Activated naive CD8-positive, alpha-beta T cell treated with anti-CD3 and anti-CD28 coated beads, Interleukin-2, amount 10 ng/mL, durations not matched to agents 7 days and 5 days (primary cell): Measurements from ENCODE around the gene TAF11L14. TPM values are rescaled to one million over a fixed set of nuclear protein-coding genes. Genes with fewer than 3 reads are reported as not detected.
"Not testable (repeated sequence)": the region's sequence is repeated elsewhere in the genome, so short reads cannot be mapped to it uniquely, and the experiment has no call there.

ENCODE experiments used
- ATAC-seq: fragments of 150-1000 bp; cut with Tn5 transposase; one replicate; pipeline ENCODE4 v1.10.0; 2021; ENCODE audit warnings: low read depth, moderate library complexity
- POLR2A ChIA-PET: fragments of 350-600 bp; sonication (Branson Sonifier 250); formaldehyde crosslinking; loops from one replicate; lab custom pipeline; 2021; ENCODE audit warnings: antibody characterized with exemption; lab: Charles Lee
- DNase-seq: peaks from one replicate; pipeline ENCODE4 v3.0.0; 2021
- H3K27ac Mint-ChIP-seq: one replicate; pipeline ENCODE4 v1.8.0; 2022; ENCODE audit warnings: mild to moderate bottlenecking, mixed read lengths
- H3K27me3 Mint-ChIP-seq: one replicate; pipeline ENCODE4 v1.8.0; 2022; ENCODE audit warnings: mild to moderate bottlenecking, moderate library complexity, mixed read lengths
- H3K36me3 Mint-ChIP-seq: one replicate; pipeline ENCODE4 v1.8.0; 2021; ENCODE audit warnings: mild to moderate bottlenecking, mixed read lengths
- H3K4me1 Mint-ChIP-seq: one replicate; pipeline ENCODE4 v1.8.0; 2021; ENCODE audit warnings: mixed read lengths
- H3K4me3 Mint-ChIP-seq: one replicate; pipeline ENCODE4 v1.8.0; 2022; ENCODE audit warnings: mild to moderate bottlenecking, moderate library complexity, mixed read lengths
- H3K9me3 Mint-ChIP-seq: one replicate; pipeline ENCODE4 v1.8.0; 2021; ENCODE audit warnings: mixed read lengths
- total RNA-seq, 2 experiments: library from RNA; stranded (reverse); gene quantifications; one replicate each; pipeline ENCODE4 v1.2.3, GENCODE V29; 2021

TAF11L14 gene
- total RNA-seq = not detected

DNA sequence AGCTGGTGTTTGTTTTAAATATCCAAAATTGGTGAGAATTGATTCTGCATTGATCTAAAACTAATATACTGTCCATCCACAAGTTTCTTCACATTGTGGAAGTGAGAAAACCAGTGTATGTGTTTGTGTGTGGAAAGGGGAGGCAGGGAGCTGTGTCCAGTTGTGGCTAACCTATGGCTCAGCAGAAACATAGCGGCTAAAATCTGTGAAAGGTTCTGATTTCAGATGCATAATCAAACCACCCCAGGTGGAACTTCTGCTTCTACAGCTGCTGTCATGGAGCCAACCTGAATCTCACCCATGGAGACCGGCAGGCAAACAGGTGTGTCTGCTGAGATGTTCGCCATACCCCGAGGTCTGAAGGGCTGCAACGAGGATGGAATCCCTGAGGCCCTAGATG, at the start of gene TAF11L14:
Gene TAF11L14, plus strand, starts transcription at position 301 of the 400 bp plus-strand sequence.
- no peak within 1 kb of the TSS for H3K4me3 Mint-ChIP-seq
- POLR2A ChIA-PET = no interaction called here
- H3K27me3 Mint-ChIP-seq = no peaks in the 10 kb centered on the region
- H3K4me1 Mint-ChIP-seq = no peaks in the 10 kb centered on the region
- H3K36me3 Mint-ChIP-seq = no peaks in the 10 kb centered on the region
- DNase-seq (no peak), ATAC-seq (no peak)
- peaks cover 3% of the 10 kb centered on the region for H3K9me3 Mint-ChIP-seq
- H3K27ac Mint-ChIP-seq = no peak within 1 kb of the TSS

DNA sequence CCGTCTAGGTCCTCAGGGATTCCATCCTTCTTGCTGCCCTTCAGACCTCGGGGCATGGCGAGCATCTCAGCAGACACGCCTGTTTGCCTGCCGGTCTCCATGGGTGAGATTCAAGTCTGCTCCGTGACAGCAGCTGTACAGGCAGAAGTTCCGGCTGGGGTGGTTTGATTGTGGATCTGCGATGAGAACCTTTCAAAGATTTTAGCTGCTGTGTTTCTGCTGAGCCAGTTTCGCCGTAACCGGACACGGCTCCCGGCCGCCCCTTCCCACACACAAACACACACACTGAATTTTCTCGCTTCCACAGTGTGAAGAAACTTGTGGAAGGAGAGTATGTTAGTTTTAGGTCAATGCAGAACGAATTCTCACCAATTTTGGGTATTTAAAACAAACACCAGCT, 48.6 kb upstream of the TAF11L14 start, which contains the start of gene TAF11L7:
Gene TAF11L7, minus strand, starts transcription at position 101 of the 400 bp plus-strand sequence.
- ATAC-seq, H3K27ac Mint-ChIP-seq, POLR2A ChIA-PET, DNase-seq, H3K9me3 Mint-ChIP-seq, H3K36me3 Mint-ChIP-seq, H3K27me3 Mint-ChIP-seq, H3K4me1 Mint-ChIP-seq, H3K4me3 Mint-ChIP-seq: not testable (repeated sequence)

DNA sequence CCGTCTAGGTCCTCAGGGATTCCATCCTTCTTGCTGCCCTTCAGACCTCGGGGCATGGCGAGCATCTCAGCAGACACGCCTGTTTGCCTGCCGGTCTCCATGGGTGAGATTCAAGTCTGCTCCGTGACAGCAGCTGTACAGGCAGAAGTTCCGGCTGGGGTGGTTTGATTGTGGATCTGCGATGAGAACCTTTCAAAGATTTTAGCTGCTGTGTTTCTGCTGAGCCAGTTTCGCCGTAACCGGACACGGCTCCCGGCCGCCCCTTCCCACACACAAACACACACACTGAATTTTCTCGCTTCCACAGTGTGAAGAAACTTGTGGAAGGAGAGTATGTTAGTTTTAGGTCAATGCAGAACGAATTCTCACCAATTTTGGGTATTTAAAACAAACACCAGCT, 43.4 kb upstream of the TAF11L14 start, which contains the start of gene TAF11L8:
Gene TAF11L8, minus strand, starts transcription at position 101 of the 400 bp plus-strand sequence.
- H3K36me3 Mint-ChIP-seq, POLR2A ChIA-PET, H3K4me1 Mint-ChIP-seq, H3K27ac Mint-ChIP-seq, ATAC-seq, H3K27me3 Mint-ChIP-seq, DNase-seq, H3K9me3 Mint-ChIP-seq, H3K4me3 Mint-ChIP-seq: not testable (repeated sequence)

DNA sequence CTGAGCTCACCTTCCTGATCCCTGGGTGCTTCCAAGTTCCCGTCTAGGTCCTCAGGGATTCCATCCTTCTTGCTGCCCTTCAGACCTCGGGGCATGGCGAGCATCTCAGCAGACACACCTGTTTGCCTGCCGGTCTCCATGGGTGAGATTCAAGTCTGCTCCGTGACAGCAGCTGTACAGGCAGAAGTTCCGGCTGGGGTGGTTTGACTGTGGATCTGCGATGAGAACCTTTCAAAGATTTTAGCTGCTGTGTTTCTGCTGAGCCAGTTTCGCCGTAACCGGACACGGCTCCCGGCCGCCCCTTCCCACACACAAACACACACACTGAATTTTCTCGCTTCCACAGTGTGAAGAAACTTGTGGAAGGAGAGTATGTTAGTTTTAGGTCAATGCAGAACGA, 40.0 kb upstream of the TAF11L14 start, which contains the start of gene TAF11L9:
Gene TAF11L9, minus strand, starts transcription at position 140 of the 400 bp plus-strand sequence.
- H3K27ac Mint-ChIP-seq, H3K4me1 Mint-ChIP-seq, H3K9me3 Mint-ChIP-seq, DNase-seq, POLR2A ChIA-PET, H3K36me3 Mint-ChIP-seq, H3K27me3 Mint-ChIP-seq, H3K4me3 Mint-ChIP-seq, ATAC-seq: not testable (repeated sequence)

DNA sequence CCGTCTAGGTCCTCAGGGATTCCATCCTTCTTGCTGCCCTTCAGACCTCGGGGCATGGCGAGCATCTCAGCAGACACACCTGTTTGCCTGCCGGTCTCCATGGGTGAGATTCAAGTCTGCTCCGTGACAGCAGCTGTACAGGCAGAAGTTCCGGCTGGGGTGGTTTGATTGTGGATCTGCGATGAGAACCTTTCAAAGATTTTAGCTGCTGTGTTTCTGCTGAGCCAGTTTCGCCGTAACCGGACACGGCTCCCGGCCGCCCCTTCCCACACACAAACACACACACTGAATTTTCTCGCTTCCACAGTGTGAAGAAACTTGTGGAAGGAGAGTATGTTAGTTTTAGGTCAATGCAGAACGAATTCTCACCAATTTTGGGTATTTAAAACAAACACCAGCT, 36.5 kb upstream of the TAF11L14 start, which contains the start of gene TAF11L10:
Gene TAF11L10, minus strand, starts transcription at position 101 of the 400 bp plus-strand sequence.
- H3K27me3 Mint-ChIP-seq, H3K4me1 Mint-ChIP-seq, ATAC-seq, H3K4me3 Mint-ChIP-seq, POLR2A ChIA-PET, H3K27ac Mint-ChIP-seq, H3K36me3 Mint-ChIP-seq, H3K9me3 Mint-ChIP-seq, DNase-seq: not testable (repeated sequence)

DNA sequence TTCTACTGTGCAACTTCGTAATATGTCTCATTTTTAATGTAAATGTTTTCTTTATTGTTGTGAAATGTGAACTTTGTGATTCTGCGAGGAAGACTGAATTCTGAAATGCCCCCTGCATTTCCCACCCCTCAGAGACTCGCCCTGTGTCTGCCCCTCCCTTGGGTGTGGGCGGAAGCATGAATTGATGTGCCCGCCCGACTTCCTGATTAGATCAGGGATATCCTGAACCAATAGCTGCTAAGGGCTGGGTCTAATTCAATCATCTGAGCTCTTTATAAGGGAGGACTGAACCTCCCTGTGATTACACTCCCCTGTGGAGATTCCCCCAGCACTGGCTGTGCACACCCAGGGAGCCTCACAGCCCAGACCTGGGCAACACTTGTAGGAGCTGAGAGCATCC, 30.4 kb upstream of the TAF11L14 start, which contains the start of gene TAF11L11:
Gene TAF11L11, plus strand, starts transcription at position 304 of the 400 bp plus-strand sequence.
- ATAC-seq, H3K27me3 Mint-ChIP-seq, DNase-seq, POLR2A ChIA-PET, H3K36me3 Mint-ChIP-seq, H3K4me1 Mint-ChIP-seq, H3K27ac Mint-ChIP-seq, H3K4me3 Mint-ChIP-seq: not testable (repeated sequence)
- peaks cover 12% of the 10 kb centered on the region for H3K9me3 Mint-ChIP-seq

DNA sequence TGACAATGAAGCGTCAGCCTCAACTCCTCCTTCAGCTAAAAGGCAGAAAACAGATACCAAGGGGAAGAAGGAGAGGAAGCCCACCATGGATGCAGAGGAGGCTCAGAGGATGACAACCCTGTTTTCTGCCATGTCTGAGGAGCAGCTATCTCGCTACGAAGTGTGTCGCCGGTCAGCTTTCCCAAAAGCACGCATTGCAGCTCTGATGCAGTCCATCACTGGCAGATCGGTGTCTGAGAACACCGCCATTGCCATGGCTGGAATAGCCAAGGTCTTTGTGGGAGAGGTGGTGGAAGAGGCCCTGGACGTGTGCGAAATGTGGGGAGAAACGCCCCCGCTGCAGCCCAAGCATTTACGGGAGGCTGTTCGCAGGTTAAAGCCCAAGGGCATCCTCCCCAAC, 29.3 kb upstream of the TAF11L14 start:
- Mint-ChIP-seq H3K9me3 (peaks cover 11% of the 10 kb centered on the region), H3K4me1 (no peaks in the 10 kb centered on the region), H3K27ac (no peak overlapping the region), H3K4me3 (no peak overlapping the region), H3K27me3 (no peaks in the 10 kb centered on the region), H3K36me3 (no peaks in the 10 kb centered on the region)
- POLR2A ChIA-PET = no interaction called here
- DNase-seq (no peak), ATAC-seq (no peak)

DNA sequence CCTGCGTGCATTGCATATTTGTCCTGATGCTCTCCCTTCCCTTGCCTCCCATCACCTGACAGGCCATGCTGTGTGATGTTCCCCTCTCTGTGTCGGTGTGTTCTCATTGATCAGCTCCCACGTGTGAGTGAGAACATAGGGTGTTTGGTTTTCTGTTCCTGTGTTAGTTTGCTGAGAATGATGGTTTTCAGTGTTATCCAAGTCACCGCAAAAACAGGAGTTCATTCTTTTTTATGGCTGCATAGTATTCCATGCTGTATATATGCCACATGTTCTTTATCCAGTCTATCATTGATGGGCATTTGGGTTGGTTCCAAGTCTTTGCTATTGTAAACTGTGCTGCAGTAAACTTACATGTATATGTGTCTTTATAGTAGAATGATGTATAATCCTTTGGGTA, 26.8 kb upstream of the TAF11L14 start:
- H3K36me3 Mint-ChIP-seq, H3K4me3 Mint-ChIP-seq, H3K27ac Mint-ChIP-seq, POLR2A ChIA-PET, H3K27me3 Mint-ChIP-seq, DNase-seq, ATAC-seq, H3K4me1 Mint-ChIP-seq: not testable (repeated sequence)
- peaks cover 10% of the 10 kb centered on the region for H3K9me3 Mint-ChIP-seq

DNA sequence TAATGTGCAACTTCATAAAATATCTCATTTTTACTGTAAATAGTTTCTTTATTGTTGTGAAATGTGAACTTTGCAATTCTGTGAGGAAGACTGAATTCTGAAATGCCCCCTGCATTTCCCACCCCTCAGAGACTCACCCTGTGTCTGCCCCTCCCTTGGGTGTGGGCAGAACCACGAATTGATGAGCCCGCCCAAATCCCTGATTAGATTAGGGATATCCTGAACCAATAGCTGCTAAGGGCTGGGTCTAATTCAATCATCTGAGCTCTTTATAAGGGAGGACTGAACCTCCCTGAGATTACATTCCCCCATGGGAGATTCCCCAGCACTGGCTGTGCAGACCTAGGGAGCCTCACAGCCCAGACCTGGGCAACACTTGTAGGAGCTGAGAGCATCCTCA, 24.2 kb upstream of the TAF11L14 start, which contains the start of gene TAF11L12:
Gene TAF11L12, plus strand, starts transcription at position 301 of the 400 bp plus-strand sequence.
- H3K4me3 Mint-ChIP-seq, H3K36me3 Mint-ChIP-seq, POLR2A ChIA-PET, H3K4me1 Mint-ChIP-seq, DNase-seq, H3K27ac Mint-ChIP-seq, H3K27me3 Mint-ChIP-seq, ATAC-seq: not testable (repeated sequence)
- H3K9me3 Mint-ChIP-seq = peaks cover 14% of the 10 kb centered on the region

DNA sequence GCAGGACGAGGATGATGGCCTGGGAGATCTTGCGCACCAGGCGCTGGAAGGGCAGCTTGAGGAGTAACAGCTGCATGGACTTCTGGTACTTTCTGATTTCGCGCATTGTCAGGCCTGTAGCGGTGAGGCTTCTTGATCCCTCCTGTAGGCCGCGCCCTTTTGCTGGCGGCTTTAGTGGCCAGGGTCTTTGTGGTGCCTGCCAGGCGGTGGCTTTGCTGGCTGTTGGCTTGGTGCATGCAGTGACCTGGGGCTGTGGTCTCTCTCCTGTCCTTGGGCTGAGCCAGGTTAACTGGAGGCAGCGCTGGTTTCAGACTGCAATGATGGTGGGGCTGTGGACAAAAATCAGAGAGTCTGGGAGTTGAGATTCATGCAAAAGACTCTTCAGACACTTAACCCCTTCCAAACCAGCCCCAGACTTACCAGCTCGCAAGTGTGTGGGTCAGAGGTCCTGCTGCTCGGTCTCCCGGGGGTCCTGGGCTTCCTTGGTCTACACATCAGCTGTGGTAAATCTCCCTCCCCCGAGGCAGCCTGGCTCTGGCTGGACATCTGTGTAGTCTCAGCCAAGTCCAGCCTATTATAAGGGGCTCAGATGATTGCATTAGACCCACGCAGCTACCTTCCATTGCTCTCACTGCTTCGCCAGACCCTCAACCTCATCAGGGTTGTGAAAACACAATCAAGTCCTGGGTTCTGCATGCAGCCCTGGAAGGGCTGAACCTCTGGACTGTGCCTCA, 19.2 kb upstream of the TAF11L14 start:
- POLR2A ChIA-PET = no interaction called here
- H3K9me3 Mint-ChIP-seq = peaks cover 7% of the 10 kb centered on the region
- H3K27me3 Mint-ChIP-seq = no peaks in the 10 kb centered on the region
- H3K4me3 Mint-ChIP-seq = no peak overlapping the region
- H3K36me3 Mint-ChIP-seq = no peaks in the 10 kb centered on the region
- H3K4me1 Mint-ChIP-seq = no peaks in the 10 kb centered on the region
- no peak overlapping the region for H3K27ac Mint-ChIP-seq
- no peak for ATAC-seq
- no peak for DNase-seq

DNA sequence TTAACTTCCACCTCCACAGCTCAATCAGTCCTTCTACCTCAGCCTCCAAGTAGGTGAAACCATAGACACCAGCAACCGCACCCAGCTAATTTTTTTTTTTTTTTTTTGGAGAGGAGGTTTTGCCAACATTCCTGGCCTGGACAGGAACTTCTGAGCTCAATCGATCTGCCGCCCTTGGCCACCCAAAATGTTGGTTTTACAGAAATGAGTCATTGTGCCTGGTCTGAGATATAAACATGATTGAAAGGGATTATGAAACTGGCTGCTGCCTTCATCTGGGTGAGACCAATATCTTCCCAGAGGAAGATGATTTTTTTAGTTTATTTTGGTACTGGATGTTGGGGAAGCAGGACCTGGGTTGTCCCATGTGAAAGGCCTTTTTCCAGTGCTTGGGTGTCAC, 14.9 kb upstream of the TAF11L14 start:
- POLR2A ChIA-PET = no interaction called here
- no peaks in the 10 kb centered on the region for H3K36me3 Mint-ChIP-seq

DNA sequence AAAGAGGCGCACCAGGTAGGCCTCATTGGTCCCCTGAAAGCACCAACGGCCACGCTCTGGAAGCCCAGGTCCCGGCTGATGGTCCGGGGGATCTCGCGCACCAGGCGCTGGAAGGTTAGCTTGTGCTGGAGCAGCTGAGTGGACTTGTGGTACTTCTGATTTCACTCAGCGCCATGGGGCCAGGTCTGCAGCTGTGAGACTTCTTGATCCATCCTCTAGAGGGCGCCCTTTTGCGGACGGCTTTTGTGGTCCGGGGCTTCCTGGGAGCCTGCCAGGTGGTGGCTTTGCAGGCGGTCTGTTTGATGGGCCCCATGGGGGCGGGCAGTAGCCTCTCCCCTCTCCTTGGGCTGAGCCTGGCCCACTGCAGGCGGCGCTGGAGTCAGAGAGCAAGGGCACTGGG, 13.6 kb upstream of the TAF11L14 start:
- no peaks in the 10 kb centered on the region for H3K27me3 Mint-ChIP-seq
- no peaks in the 10 kb centered on the region for H3K4me1 Mint-ChIP-seq
- H3K36me3 Mint-ChIP-seq = no peaks in the 10 kb centered on the region
- no peaks in the 10 kb centered on the region for H3K9me3 Mint-ChIP-seq
- no peak overlapping the region for H3K27ac Mint-ChIP-seq
- POLR2A ChIA-PET = no interaction called here
- ATAC-seq (no peak), DNase-seq (no peak)
- no peak overlapping the region for H3K4me3 Mint-ChIP-seq

More for the DNA sequence above, 14.9 kb upstream of the TAF11L14 start:
- peaks cover 2% of the 10 kb centered on the region for H3K9me3 Mint-ChIP-seq
- no peaks in the 10 kb centered on the region for H3K4me1 Mint-ChIP-seq
- DNase-seq (no peak), ATAC-seq (no peak)
- no peak overlapping the region for H3K27ac Mint-ChIP-seq
- no peaks in the 10 kb centered on the region for H3K27me3 Mint-ChIP-seq
- H3K4me3 Mint-ChIP-seq = no peak overlapping the region

DNA sequence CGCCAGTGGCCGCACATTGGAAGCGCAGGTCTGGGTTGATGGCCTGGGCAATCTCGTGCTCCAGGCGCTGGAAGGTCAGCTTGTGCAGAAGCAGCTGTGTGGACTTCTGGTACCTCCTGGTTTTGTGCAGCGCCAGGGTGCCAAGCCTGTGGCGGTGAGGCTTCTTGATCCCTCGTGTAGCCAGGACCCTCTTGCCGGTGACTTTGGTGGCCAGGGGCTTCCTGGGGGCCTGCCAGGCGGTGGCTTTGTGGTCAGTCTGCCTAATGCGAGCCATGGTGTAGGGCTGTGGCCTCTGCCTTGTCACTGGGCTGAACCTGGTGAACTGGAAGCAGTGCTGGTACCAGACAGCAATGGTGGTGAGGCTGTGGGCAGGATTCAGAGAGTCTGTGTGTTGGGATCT, 8.6 kb upstream of the TAF11L14 start:
- POLR2A ChIA-PET = no interaction called here
- H3K9me3 Mint-ChIP-seq = no peaks in the 10 kb centered on the region
- no peak for ATAC-seq
- no peak overlapping the region for H3K27ac Mint-ChIP-seq
- no peaks in the 10 kb centered on the region for H3K27me3 Mint-ChIP-seq
- no peak for DNase-seq
- no peaks in the 10 kb centered on the region for H3K36me3 Mint-ChIP-seq
- H3K4me1 Mint-ChIP-seq = no peaks in the 10 kb centered on the region
- no peak overlapping the region for H3K4me3 Mint-ChIP-seq

DNA sequence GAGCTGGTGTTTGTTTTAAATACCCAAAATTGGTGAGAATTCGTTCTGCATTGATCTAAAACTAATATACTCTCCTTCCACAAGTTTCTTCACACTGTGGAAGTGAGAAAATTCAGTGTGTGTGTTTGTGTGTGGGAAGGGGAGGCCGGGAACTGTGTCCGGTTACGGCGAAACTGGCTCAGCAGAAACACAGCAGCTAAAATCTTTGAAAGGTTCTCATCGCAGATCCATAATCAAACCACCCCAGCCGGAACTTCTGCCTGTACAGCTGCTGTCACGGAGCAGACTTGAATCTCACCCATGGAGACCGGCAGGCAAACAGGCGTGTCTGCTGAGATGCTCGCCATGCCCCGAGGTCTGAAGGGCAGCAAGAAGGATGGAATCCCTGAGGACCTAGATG, 2.5 kb upstream of the TAF11L14 start, which contains the start of gene TAF11L13:
Gene TAF11L13, plus strand, starts transcription at position 301 of the 400 bp plus-strand sequence.
- H3K4me3 Mint-ChIP-seq = not testable (repeated sequence)

More for the DNA sequence above, 2.5 kb upstream of the TAF11L14 start, which contains the start of gene TAF11L13:
- ATAC-seq, H3K4me1 Mint-ChIP-seq, H3K36me3 Mint-ChIP-seq, H3K9me3 Mint-ChIP-seq, DNase-seq, H3K27me3 Mint-ChIP-seq, H3K27ac Mint-ChIP-seq, POLR2A ChIA-PET: not testable (repeated sequence)
